Tibial nerve (tissue), 4 donors: Measurements from ENCODE around the gene SUZ12. TPM values are rescaled to one million over a fixed set of nuclear protein-coding genes. Genes with fewer than 3 reads are reported as not detected.

Experiments
- DNase-seq, 2 donors: peaks; one replicate each; pipeline ENCODE4 v3.0.0-alpha.2; 2019; ENCODE audit warnings: low spot score in 2 of 2
- H3K27ac ChIP-seq, 4 donors: fragments of 200-600 bp; sonication (generic) in 3 of 4; one replicate each; pipeline ENCODE4 v1.5.1; 2017 to 2019; ENCODE audit warnings: mild to moderate bottlenecking in 1 of 4
- H3K27me3 ChIP-seq, 2 donors: fragments of 200-600 bp; sonication (generic) in 1 of 2; one replicate each; pipeline versions ENCODE4 v1.5.1 to v1.6.0; 2017 to 2019
- H3K36me3 ChIP-seq, 3 donors: fragments of 200-600 bp; sonication (generic); one replicate each; pipeline ENCODE4 v1.5.1; 2018 to 2019
- H3K4me1 ChIP-seq, 4 donors: fragments of 200-600 bp; sonication (generic) in 3 of 4; one replicate each; pipeline ENCODE4 v1.5.1; 2017 to 2019
- H3K4me3 ChIP-seq, 4 donors: fragments of 200-600 bp; sonication (generic) in 3 of 4; one replicate each; pipeline ENCODE4 v1.5.1; 2017 to 2019; ENCODE audit warnings: mild to moderate bottlenecking in 1 of 4, moderate library complexity in 1 of 4
- H3K9me3 ChIP-seq, 4 donors: fragments of 200-600 bp; sonication (generic) in 3 of 4; one replicate each; pipeline ENCODE4 v1.5.1; 2017 to 2019
- EP300 ChIP-seq, 2 donors: sonication (generic); formaldehyde crosslinking; IDR thresholded peaks; one replicate each; pipeline ENCODE4 v1.6.1; 2017; ENCODE audit warnings: antibody characterized with exemption in 2 of 2, mild to moderate bottlenecking in 1 of 2
- POLR2A ChIP-seq, 2 donors: fragments of 450-650 bp; IDR thresholded peaks; one replicate each; pipeline ENCODE4 v1.6.1; 2017; ENCODE audit warnings: antibody characterized with exemption in 2 of 2, mild to moderate bottlenecking in 2 of 2, moderate library complexity in 2 of 2
- WGBS, 2 donors: methylation state at CpG; one replicate each; pipeline ENCODE4 v1.1.5; 2018; 5-methylcytosine and 5-hydroxymethylcytosine counted together
- total RNA-seq, 4 donors: library from RNA; depleted of rRNA; stranded (reverse); fragments of >200 nt; gene quantifications; one replicate each; pipeline ENCODE4 v1.1.0, GENCODE V29; 2016
- TF ChIP-seq, protein P1 (sequence below), 5 experiments: fragments of 200-600 bp in 3 of 5; fragments of 450-650 bp in 2 of 5; sonication (generic) in 3 of 5; IDR thresholded peaks; one replicate each; pipeline ENCODE4 v1.5.1; 2016 to 2019; ENCODE audit warnings: antibody characterized with exemption in 5 of 5, mild to moderate bottlenecking in 3 of 5, moderate library complexity in 2 of 5

Gene SUZ12
- total RNA-seq, 4 donors from 2014 or later: 12.2 to 20.3 (median 17.0) TPM

DNA sequence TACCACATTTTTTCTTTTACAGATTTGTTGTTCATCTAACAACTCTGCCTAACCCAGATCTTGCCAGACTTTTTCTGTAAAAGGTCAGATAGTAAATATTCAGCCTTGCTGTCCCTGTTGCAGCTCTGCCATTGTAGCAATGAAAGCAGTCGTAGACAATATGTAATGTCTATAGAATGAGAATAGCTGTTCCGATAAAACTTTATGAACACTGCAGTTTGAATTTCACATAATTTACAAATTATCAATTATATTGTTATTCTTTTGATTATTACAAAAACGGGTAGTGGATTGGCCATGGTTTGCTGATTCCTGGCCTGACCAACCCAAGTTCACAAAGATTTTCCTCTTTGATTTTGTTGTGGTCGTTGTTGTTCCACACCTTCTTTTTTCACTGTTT is 73.3 kb downstream of the SUZ12 start:
- Histone ChIP-seq H3K27ac (no peak overlapping the region), H3K27me3 (no peaks in the 10 kb centered on the region), H3K4me3 (no peak overlapping the region), H3K4me1 (peaks cover 0 to 28% (median 6%) of the 10 kb centered on the region in 4 donors), H3K36me3 (no peaks in the 10 kb centered on the region), H3K9me3 (no peaks in the 10 kb centered on the region)
- DNase-seq: no peak
- TF ChIP-seq, protein P1, sequence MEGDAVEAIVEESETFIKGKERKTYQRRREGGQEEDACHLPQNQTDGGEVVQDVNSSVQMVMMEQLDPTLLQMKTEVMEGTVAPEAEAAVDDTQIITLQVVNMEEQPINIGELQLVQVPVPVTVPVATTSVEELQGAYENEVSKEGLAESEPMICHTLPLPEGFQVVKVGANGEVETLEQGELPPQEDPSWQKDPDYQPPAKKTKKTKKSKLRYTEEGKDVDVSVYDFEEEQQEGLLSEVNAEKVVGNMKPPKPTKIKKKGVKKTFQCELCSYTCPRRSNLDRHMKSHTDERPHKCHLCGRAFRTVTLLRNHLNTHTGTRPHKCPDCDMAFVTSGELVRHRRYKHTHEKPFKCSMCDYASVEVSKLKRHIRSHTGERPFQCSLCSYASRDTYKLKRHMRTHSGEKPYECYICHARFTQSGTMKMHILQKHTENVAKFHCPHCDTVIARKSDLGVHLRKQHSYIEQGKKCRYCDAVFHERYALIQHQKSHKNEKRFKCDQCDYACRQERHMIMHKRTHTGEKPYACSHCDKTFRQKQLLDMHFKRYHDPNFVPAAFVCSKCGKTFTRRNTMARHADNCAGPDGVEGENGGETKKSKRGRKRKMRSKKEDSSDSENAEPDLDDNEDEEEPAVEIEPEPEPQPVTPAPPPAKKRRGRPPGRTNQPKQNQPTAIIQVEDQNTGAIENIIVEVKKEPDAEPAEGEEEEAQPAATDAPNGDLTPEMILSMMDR (IDR thresholded peaks at IDR 0.05): no peak
- TF ChIP-seq POLR2A (IDR thresholded peaks at IDR 0.05): no peak
- TF ChIP-seq EP300 (IDR thresholded peaks at IDR 0.05): no peak
- 73 to 85% methylated on average over 4 of the region's 4 CpGs for WGBS, 2 donors

DNA sequence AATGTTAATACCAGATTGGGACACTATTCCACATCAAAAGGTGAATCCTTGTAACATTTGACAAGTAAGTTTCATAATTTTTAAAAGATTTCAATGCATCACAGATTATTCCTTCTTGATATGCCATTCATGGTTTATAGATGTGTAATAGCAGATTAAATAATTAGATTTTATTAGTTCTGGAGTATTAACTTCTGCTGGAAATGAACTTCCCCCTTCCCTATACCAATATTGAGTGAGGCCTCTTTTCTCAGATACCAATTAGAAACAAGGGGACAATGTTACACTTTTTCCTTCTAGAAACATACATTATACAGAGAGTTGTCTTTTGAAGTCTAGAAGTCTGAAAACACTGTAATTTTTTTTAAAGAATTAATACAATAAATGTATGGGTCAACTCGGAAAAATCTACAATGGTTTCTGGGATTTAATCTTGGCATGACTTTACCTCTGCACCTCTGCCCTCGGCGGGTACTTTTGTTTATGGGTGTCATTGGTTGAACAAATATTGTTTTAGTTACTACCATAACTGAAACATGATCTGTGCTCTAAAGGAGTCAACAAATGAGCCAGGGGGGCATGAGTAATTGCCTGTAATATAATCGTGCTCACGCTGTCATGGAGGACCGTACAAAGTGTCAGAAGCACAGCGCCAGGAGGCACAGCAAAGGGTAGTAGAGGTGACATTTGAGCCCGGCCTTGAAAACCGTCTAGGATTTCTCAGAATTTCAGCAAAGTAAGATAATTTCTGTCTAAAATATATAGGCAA is 78.6 kb downstream of the SUZ12 start:
- DNase-seq: no peak
- Histone ChIP-seq H3K9me3 (no peaks in the 10 kb centered on the region), H3K27me3 (no peaks in the 10 kb centered on the region), H3K4me3 (no peak overlapping the region), H3K27ac (no peak overlapping the region), H3K4me1 (no peaks in the 10 kb centered on the region), H3K36me3 (peaks cover 0 to 20% (median 0%) of the 10 kb centered on the region in 3 donors)
- TF ChIP-seq POLR2A (IDR thresholded peaks at IDR 0.05) (no peak), EP300 (IDR thresholded peaks at IDR 0.05) (no peak)
- TF ChIP-seq, protein P1 (IDR thresholded peaks at IDR 0.05): no peak
- 75 to 78% methylated on average over 9 of the region's 9 CpGs for WGBS, 2 donors

DNA sequence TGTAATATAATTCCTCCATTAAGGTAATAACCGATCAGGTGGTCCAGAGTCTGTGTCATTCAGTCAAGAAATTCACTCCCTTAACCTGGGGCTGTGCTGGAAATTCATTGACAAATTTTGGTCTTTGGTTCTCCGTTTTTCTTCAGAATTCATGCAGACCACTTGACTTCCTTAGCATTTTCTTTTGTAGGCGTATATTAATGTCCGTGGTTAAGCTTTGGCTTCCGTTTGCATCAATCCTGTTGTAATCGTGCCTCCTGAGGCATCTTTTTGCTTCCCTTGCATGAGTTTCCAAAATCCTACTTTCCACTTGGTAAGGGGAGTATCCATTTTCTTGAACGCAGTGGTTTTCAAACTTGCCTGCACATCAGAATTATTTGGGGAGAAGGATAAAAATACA is 79.4 kb downstream of the SUZ12 start:
- Histone ChIP-seq H3K4me1 (no peaks in the 10 kb centered on the region), H3K4me3 (no peak overlapping the region), H3K27me3 (no peaks in the 10 kb centered on the region), H3K36me3 (peaks cover 0 to 28% (median 0%) of the 10 kb centered on the region in 3 donors), H3K9me3 (no peaks in the 10 kb centered on the region), H3K27ac (no peak overlapping the region)
- TF ChIP-seq POLR2A (IDR thresholded peaks at IDR 0.05): no peak
- TF ChIP-seq, protein P1 (IDR thresholded peaks at IDR 0.05): no peak
- no peak for TF ChIP-seq EP300 (IDR thresholded peaks at IDR 0.05)
- WGBS, 2 donors: 81% methylated on average over 7 of the region's 7 CpGs
- no peak for DNase-seq

DNA sequence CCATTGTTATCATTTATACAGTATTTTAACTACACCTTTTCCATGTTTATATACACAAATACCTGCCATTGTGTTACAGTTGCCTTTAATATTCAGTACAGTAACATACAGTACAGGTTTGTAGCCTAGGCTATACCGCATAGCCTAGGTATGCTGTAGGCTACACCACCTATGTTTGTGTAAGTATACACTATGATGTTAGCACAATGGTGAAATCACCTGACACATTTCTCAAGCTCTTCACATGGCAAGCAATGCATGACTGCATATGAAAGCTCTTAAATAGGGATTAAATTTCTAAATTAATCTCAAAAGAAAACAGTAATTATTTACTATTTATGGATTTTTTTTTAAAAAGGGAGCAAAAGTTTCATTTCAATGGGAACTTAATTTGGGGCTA is 82.4 kb downstream of the SUZ12 start:
- no peaks in the 10 kb centered on the region for H3K27me3 ChIP-seq
- TF ChIP-seq POLR2A (IDR thresholded peaks at IDR 0.05): no peak
- TF ChIP-seq, protein P1 (IDR thresholded peaks at IDR 0.05): no peak
- no peak for TF ChIP-seq EP300 (IDR thresholded peaks at IDR 0.05)
- WGBS, 2 donors: 97 to 100% methylated on average over 1 of the region's 1 CpG
- H3K9me3 ChIP-seq: no peaks in the 10 kb centered on the region
- H3K4me1 ChIP-seq: no peaks in the 10 kb centered on the region
- no peak for DNase-seq
- H3K27ac ChIP-seq: no peak overlapping the region
- no peak overlapping the region for H3K4me3 ChIP-seq
- H3K36me3 ChIP-seq: peaks cover 0 to 49% (median 6%) of the 10 kb centered on the region in 3 donors

DNA sequence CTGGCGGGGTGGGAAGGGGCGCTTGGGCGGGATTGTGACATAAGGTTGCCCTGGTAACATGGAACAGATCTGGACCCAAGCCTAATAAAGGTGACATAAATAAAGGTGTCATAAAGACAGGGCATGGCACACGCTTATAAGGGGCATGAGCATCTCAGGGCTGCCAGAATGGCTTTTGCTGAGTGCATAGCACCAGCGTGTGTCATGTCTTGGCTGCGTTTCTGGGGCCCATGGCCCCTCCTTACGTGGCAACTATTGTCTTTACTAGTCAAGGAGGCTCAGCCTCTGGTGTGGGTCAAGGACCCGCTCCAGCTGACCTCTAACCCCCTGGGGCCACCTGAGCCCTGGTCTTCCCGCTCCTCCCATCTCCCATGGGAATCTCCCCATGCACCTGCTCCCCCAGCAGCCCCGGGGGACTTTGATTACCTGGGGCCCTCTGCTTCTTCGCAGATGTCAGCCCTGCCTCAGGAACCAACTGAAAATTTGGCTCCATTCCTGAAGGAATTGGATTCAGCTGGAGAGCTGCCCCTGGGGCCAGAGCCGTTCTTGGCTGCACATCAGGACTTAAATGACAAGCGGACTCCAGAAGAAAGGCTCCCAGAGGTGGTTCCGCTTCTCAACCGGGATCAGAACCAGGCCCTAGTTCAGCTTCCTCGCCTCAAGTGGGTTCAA is 84.3 kb downstream of the SUZ12 start:
- Histone ChIP-seq H3K9me3 (no peaks in the 10 kb centered on the region), H3K36me3 (peaks cover 0 to 50% (median 6%) of the 10 kb centered on the region in 3 donors), H3K27ac (no peak overlapping the region), H3K27me3 (no peaks in the 10 kb centered on the region), H3K4me1 (no peaks in the 10 kb centered on the region), H3K4me3 (no peak overlapping the region)
- TF ChIP-seq POLR2A (IDR thresholded peaks at IDR 0.05) (no peak), EP300 (IDR thresholded peaks at IDR 0.05) (no peak)
- TF ChIP-seq, protein P1 (IDR thresholded peaks at IDR 0.05): no peak
- 83 to 96% methylated on average over 13 to 16 of the region's 16 CpGs for WGBS, 2 donors
- no peak for DNase-seq
